Fibroblast of lung (primary cell): ENCODE measurements around the gene MRPS2. TPM values are rescaled to one million over a fixed set of nuclear protein-coding genes. Genes with fewer than 3 reads are reported as not detected.

Experiments used
- DNase-seq, 2 donors: peaks; one replicate each; pipeline versions ENCODE4 v3.0.0 to v3.0.0-alpha.2; 2010; ENCODE audit warnings: low read depth in 2 of 2
- H2AFZ ChIP-seq: 2 replicates; pipeline ENCODE4 v1.5.1; 2012; ENCODE audit warnings: low read length, control low read depth, inconsistent platforms
- H3K27ac ChIP-seq: 2 replicates; pipeline ENCODE4 v1.5.1; 2011; ENCODE audit warnings: low read length, control low read depth; ENCODE audit not compliant: insufficient read depth
- H3K27me3 ChIP-seq: 2 replicates; pipeline ENCODE4 v1.5.1; 2011; ENCODE audit warnings: mild to moderate bottlenecking, low read length; ENCODE audit not compliant: control insufficient read depth, insufficient read depth
- H3K36me3 ChIP-seq: 2 replicates; pipeline ENCODE4 v1.5.1; 2011; ENCODE audit warnings: low read length; ENCODE audit not compliant: control insufficient read depth, insufficient read depth
- H3K4me1 ChIP-seq: 2 replicates; pipeline ENCODE4 v1.5.1; 2011; ENCODE audit warnings: low read length; ENCODE audit not compliant: control insufficient read depth, insufficient read depth; ENCODE audit errors: extremely low read depth
- H3K4me2 ChIP-seq: 2 replicates; pipeline ENCODE4 v1.5.1; 2011; ENCODE audit warnings: low read length, control low read depth; ENCODE audit not compliant: insufficient read depth; ENCODE audit errors: extremely low read depth
- H3K4me3 ChIP-seq, 4 experiments: fragments of 200-600 bp in 1 of 4; sonication (generic) in 1 of 4; replicated peaks in 1 of 4; 2 replicates each; pipeline ENCODE4 v1.5.1; 2011 to 2016; ENCODE audit warnings: low read length in 4 of 4, low read depth in 3 of 4, mild to moderate bottlenecking in 3 of 4, control low read depth in 2 of 4, inconsistent platforms in 1 of 4, mixed read lengths in 1 of 4; ENCODE audit not compliant: insufficient read depth in 1 of 4; ENCODE audit errors: control extremely low read depth in 1 of 4
- H3K79me2 ChIP-seq: 2 replicates; pipeline ENCODE4 v1.5.1; 2012; ENCODE audit warnings: mild to moderate bottlenecking, low read length, inconsistent platforms; ENCODE audit not compliant: control insufficient read depth, insufficient read depth
- H3K9ac ChIP-seq: 2 replicates; pipeline ENCODE4 v1.5.1; 2011; ENCODE audit warnings: mild to moderate bottlenecking, low read length, control low read depth; ENCODE audit not compliant: insufficient read depth
- H3K9me3 ChIP-seq: 2 replicates; pipeline ENCODE4 v1.5.1; 2012; ENCODE audit warnings: low read depth, low read length; ENCODE audit not compliant: control insufficient read depth, insufficient read depth
- H4K20me1 ChIP-seq: 2 replicates; pipeline ENCODE4 v1.5.1; 2011; ENCODE audit warnings: low read length; ENCODE audit not compliant: control insufficient read depth, insufficient read depth; ENCODE audit errors: extremely low read depth
- EZH2 ChIP-seq: IDR thresholded peaks from 2 replicates; pipeline ENCODE4 v1.5.1; 2012; ENCODE audit warnings: low read length, control low read depth, mild to moderate bottlenecking; ENCODE audit errors: missing control alignments
- polyA plus RNA-seq, 2 donors: library from polyadenylated mRNA; depleted of rRNA in 1 of 2; stranded (reverse) in 1 of 2; unstranded in 1 of 2; fragments of >200 nt; gene quantifications; 2 replicates each; pipeline ENCODE4 v1.2.1, GENCODE V29; 2011 to 2012; ENCODE audit warnings: missing spikeins in 1 of 2
- total RNA-seq: library from RNA; depleted of rRNA; stranded (reverse); fragments of >200 nt; gene quantifications from 2 replicates; pipeline ENCODE4 v1.2.1, GENCODE V29; 2014
- TF ChIP-seq, protein P1 (sequence below), 2 donors: IDR thresholded peaks in 1 of 2; conservative IDR thresholded peaks in 1 of 2; 1 replicate in 1 of 2; 2 replicates in 1 of 2; pipeline ENCODE4 v1.5.1; 2011 to 2012; ENCODE audit warnings: low read length in 2 of 2, control low read depth in 1 of 2, inconsistent platforms in 1 of 2, low read depth in 1 of 2, mild to moderate bottlenecking in 1 of 2

The MRPS2 gene
- total and polyA plus RNA-seq, 2 donors (not counting 1 experiment from before 2014, with no cell fraction given), result 10.4 to 43.6 TPM

- TF ChIP-seq, protein P1, sequence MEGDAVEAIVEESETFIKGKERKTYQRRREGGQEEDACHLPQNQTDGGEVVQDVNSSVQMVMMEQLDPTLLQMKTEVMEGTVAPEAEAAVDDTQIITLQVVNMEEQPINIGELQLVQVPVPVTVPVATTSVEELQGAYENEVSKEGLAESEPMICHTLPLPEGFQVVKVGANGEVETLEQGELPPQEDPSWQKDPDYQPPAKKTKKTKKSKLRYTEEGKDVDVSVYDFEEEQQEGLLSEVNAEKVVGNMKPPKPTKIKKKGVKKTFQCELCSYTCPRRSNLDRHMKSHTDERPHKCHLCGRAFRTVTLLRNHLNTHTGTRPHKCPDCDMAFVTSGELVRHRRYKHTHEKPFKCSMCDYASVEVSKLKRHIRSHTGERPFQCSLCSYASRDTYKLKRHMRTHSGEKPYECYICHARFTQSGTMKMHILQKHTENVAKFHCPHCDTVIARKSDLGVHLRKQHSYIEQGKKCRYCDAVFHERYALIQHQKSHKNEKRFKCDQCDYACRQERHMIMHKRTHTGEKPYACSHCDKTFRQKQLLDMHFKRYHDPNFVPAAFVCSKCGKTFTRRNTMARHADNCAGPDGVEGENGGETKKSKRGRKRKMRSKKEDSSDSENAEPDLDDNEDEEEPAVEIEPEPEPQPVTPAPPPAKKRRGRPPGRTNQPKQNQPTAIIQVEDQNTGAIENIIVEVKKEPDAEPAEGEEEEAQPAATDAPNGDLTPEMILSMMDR (conservative IDR thresholded peaks at IDR 0.05 in 1 of 2, IDR thresholded peaks at IDR 0.05 in 1 of 2; ENCODE audit: low read depth in 1 of 2, low read length in 2 of 2), result no peak
- no peak for TF ChIP-seq EZH2
- no peak overlapping the region for H3K4me3 ChIP-seq
- H3K79me2 ChIP-seq, result no peaks in the 10 kb centered on the region
- no peak overlapping the region for H3K27ac ChIP-seq
- no peaks in the 10 kb centered on the region for H3K4me1 ChIP-seq
- no peaks in the 10 kb centered on the region for H3K36me3 ChIP-seq
- no peak for DNase-seq
- peaks cover 4% of the 10 kb centered on the region for H3K27me3 ChIP-seq
- H3K4me2 ChIP-seq, result no peak overlapping the region
- no peak overlapping the region for H2AFZ ChIP-seq
- no peaks in the 10 kb centered on the region for H4K20me1 ChIP-seq
- H3K9me3 ChIP-seq, result no peaks in the 10 kb centered on the region
- H3K9ac ChIP-seq, result no peak overlapping the region
These were observed 16.9 kb downstream of the MRPS2 start for GRCh38 chr9:135517407-135517822.

DNA sequence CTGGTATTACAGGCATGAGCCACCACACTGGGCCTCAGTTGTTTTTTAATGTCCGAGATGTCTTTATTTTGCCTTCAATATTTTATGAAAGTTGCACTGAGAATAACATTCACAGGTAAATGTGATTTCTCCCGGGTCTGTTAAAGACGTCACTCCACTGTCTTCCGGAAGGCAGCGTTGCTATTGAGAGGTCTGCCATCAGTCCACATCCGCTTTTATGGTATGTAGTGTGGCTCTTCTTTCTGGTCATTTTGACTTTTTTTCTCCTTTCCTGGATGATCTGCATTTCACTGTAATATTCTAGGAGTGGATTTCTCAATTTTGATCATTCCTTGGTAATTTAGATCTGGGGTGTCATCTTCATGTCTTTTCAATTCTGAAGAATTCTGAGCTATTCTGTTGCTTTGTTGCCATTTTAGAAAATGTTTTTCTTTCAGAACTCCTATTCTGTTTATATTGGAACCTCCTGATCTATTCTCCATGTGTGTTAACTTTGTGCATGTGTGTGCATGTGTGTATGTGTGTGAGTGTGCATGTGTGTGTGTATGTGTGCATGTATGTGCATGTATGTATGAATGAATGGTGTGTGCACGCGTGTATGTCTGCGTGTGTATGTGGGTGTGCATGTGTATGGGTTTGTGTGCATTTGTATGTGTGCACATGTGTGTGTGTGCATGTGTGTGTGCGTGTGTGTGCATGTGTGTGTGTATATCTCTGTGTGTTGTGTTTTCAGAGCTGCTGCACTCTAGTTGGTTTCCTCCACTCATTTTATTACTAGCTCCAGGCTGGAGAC lies 18.9 kb downstream of the MRPS2 start:
- DNase-seq, result no peak

DNA sequence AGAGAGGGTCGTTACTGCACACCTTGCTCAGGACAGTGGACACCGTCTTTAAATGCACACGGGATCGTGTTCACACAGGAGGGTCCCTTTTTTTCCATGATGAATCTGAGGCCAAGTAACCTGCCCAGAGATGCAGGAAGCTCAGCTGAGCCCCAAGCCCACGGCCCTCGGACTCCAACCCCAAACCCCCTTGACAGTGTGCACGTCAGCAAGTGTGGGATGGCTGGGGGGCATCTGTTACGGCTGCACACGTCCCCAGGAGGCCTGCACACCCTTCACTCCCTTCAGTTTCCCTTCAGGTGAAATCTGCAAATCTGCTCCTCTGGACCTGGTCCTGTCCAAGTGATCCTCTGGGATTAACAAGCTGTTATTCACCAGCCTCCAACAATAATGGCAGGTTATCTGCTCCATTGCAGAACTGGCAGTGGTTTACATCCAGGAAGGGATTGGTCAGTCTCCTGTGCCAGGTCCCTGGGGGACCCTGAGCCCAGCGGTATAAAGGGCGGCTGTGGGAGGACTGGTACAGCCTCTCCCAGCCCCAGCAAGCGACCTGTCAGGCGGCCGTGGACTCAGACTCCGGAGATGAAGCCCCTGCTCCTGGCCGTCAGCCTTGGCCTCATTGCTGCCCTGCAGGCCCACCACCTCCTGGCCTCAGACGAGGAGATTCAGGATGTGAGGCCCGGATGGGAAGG lies 20.6 kb downstream of the MRPS2 start, which contains the start of gene LCN1:
LCN1 (plus strand) TSS at position 525 of the 692 bp plus-strand sequence; CDS start at position 583, 58 bp downstream.
- no peak for TF ChIP-seq EZH2
- TF ChIP-seq, protein P1 (conservative IDR thresholded peaks at IDR 0.05 in 1 of 2, IDR thresholded peaks at IDR 0.05 in 1 of 2; ENCODE audit: low read depth in 1 of 2, low read length in 2 of 2), result no peak
- H3K27me3 ChIP-seq, result peaks cover 4% of the 10 kb centered on the region
- no peak within 1 kb of the TSS for H3K4me3 ChIP-seq
- no peaks in the 10 kb centered on the region for H4K20me1 ChIP-seq
- no peaks in the 10 kb centered on the region for H3K4me1 ChIP-seq
- no peaks in the 10 kb centered on the region for H3K36me3 ChIP-seq
- H3K79me2 ChIP-seq, result no peaks in the 10 kb centered on the region
- no peak within 1 kb of the TSS for H3K27ac ChIP-seq
- H3K9me3 ChIP-seq, result no peaks in the 10 kb centered on the region
- H3K9ac ChIP-seq, result no peak within 1 kb of the TSS
- no peak within 1 kb of the TSS for H2AFZ ChIP-seq
- DNase-seq, result no peak
- no peak within 1 kb of the TSS for H3K4me2 ChIP-seq

More for the DNA sequence above, 18.9 kb downstream of the MRPS2 start:
- peaks cover 4% of the 10 kb centered on the region for H3K27me3 ChIP-seq
- H3K4me1 ChIP-seq, result no peaks in the 10 kb centered on the region
- H2AFZ ChIP-seq, result no peak overlapping the region
- no peaks in the 10 kb centered on the region for H3K9me3 ChIP-seq
- H3K27ac ChIP-seq, result no peak overlapping the region
- no peak overlapping the region for H3K9ac ChIP-seq
- H3K4me3 ChIP-seq, result no peak overlapping the region
- TF ChIP-seq EZH2, result no peak
- no peaks in the 10 kb centered on the region for H3K79me2 ChIP-seq
- no peak overlapping the region for H3K4me2 ChIP-seq
- H4K20me1 ChIP-seq, result no peaks in the 10 kb centered on the region
- H3K36me3 ChIP-seq, result no peaks in the 10 kb centered on the region
